ENCODE data around the gene SART1.
"Not testable (repeated sequence)": the region's sequence is repeated elsewhere in the genome, so short reads cannot be mapped to it uniquely, and the experiment has no call there.

Gene SART1

GRCh38 chr11:66020212-66020611 is 58.7 kb downstream of the SART1 start:
- no peak for DNase-seq

DNA sequence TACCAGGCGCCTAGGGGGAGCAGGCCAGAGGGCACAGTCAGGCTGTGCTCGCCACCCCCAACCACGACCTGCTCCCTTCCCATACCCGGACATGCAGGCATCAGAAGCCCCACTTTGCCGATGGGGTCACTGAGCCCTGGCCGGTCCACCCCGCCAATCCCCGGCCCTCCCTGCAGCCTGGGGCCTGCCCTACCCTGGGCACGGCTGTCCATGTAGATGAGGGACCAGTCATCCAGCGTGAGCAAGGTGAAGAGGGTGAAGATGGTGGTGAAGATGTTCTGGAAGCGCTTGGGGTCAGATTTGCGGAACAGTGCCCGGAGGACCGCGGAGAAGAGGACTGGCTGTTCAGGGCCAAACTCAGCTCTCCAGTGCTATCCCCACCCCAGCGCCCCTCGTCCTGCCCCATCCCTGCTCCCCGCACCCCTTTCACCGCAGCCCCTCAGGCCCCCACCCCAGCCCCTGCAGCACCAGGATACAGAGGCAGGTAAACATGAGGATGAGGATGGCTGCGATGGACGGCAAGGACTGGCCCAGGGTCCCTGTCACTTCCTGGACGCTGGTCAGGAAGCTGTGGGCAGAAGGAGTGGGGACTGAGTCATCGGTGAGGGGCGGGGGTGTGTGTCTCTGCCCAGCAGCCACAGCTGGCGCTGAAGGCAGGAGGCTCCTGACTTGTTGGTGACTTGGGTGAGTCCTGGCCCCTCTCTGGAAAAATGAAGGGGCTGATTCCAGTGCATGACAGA is 59.3 kb downstream of the SART1 start:
- peak; percentile 19 for DNase-seq

DNA sequence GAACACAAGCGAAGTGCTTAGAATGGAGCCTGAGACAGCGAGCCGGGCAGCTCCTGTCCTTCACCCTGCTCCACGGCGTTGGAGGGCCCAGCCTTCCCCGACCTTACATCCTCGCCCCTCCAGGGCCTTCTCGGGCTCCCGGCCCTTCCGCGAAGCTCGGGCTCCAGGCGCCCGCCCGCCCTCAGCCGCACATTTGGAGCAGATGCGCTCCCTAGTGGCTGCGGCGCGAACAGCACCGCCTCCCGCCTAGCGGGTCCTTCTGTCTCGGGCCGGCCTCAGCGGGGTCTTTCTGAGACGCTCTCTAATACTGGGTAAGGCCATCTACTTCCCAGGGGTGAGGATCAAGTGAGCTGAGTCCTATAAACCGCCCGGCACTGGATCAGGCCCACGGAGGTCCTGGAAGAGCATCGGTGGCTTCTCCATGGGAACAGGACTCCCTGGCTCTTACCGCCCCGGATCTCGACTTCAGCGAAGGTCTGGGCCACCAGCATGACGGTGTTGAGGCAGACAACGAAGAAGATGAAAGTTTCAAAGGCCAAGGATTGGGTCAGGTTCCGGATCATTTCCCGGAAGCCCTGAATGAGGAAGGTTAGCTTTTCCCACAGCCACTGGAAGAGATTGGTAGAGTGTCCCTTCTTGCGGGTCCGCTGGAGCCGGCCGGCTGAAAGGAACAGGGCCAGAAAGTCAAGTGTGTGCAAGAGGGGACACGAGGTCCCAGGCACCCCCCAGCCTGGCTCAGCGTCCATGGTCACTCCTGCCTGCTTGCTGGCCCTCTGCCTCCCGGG is 61.1 kb downstream of the SART1 start:
- DNase-seq = peak; percentile 81

- not testable (repeated sequence) for DNase-seq
Observed at GRCh38 chr11:66023186-66023440, 61.6 kb downstream of the SART1 start.

GRCh38 chr11:66026017-66026529 is 64.5 kb downstream of the SART1 start, which contains the start of gene CATSPER1:
CATSPER1 (minus strand) TSS chr11:66026479; CDS start chr11:66026379, 100 bp downstream.
- DNase-seq = no peak

Measured in CD4-positive, alpha-beta T cell treated with Interleukin-6 for 4 hours (primary cell).